K562 (cell line): ENCODE measurements around the gene CCDC28B. TPM values are rescaled to one million over a fixed set of nuclear protein-coding genes. Genes with fewer than 3 reads are reported as not detected.

ENCODE experiments used
- ATAC-seq: fragments of 200-7000 bp; cut with Tn5 transposase; 3 replicates; pipeline ENCODE4 v1.9.1; 2020; ENCODE audit warnings: moderate library complexity
- BruUV-seq: library from RNA; stranded (reverse); fragments of 400-500 nt; replicated peaks from 2 replicates; lab custom pipeline; 2021; lab: Mats Ljungman, UMichigan
- CTCF ChIA-PET: fragments of 300-600 bp; formaldehyde crosslinking; extraction: SDS; loops from one replicate; lab custom pipeline; 2021; ENCODE audit warnings: low intra/inter-chr PET ratio; lab: Yijun Ruan, JAX
- POLR2A ChIA-PET: fragments of 300-600, 350-650 bp; sonication (Branson Sonifier 250); formaldehyde crosslinking; extraction: SDS; loops from one replicate; lab custom pipeline; 2021; ENCODE audit warnings: antibody characterized with exemption, inconsistent platforms; lab: Yijun Ruan, JAX
- DNase-seq, 4 experiments: peaks; one replicate each; pipeline versions ENCODE4 v3.0.0 to v3.0.0-alpha.2; 2011 to 2018; ENCODE audit warnings: low spot score in 3 of 4, mixed read lengths in 3 of 4; ENCODE audit errors: extremely low read depth in 1 of 4
- FAIRE-seq: peaks from 2 replicates; lab custom pipeline; 2011; peaks lifted over from hg19 to GRCh38; lab: Jason Lieb, UNC
- H2AFZ ChIP-seq: 2 replicates; pipeline ENCODE4 v1.6.0; 2011; ENCODE audit warnings: low read depth, low read length, control low read depth, inconsistent platforms
- H3K27ac ChIP-seq: fragments of 200-600 bp; 3 replicates; pipeline ENCODE4 v1.8.0; 2011; ENCODE audit warnings: low read depth, mild to moderate bottlenecking, control low read depth, inconsistent platforms, low read length, moderate library complexity, mixed read lengths; ENCODE audit errors: extremely low read depth
- H3K27me3 ChIP-seq, 2 experiments: fragments of 300-600 bp in 1 of 2; 2 replicates in 1 of 2; 3 replicates in 1 of 2; pipeline versions ENCODE4 v1.6.0 to v1.8.0; 2011; ENCODE audit warnings: inconsistent platforms in 2 of 2, low read length in 2 of 2, mild to moderate bottlenecking in 1 of 2, mixed read lengths in 1 of 2, moderate library complexity in 1 of 2; ENCODE audit not compliant: control insufficient read depth in 2 of 2, insufficient read depth in 2 of 2
- H3K36me3 ChIP-seq: fragments of 300-600 bp; 3 replicates; pipeline ENCODE4 v1.8.0; 2011; ENCODE audit warnings: mild to moderate bottlenecking, low read length, inconsistent platforms; ENCODE audit not compliant: control insufficient read depth, insufficient read depth
- H3K4me1 ChIP-seq, 2 experiments: fragments of 200-600 bp in 1 of 2; replicated peaks in 1 of 2; 2 replicates in 1 of 2; 3 replicates in 1 of 2; pipeline versions ENCODE4 v1.5.1 to v1.8.0; 2011; ENCODE audit warnings: inconsistent platforms in 2 of 2, low read length in 2 of 2, mild to moderate bottlenecking in 1 of 2, mixed read lengths in 1 of 2, moderate library complexity in 1 of 2; ENCODE audit not compliant: control insufficient read depth in 2 of 2, insufficient read depth in 2 of 2
- H3K4me2 ChIP-seq: 2 replicates; pipeline ENCODE4 v1.6.1; 2011; ENCODE audit warnings: low read length, control low read depth, inconsistent platforms, mixed read lengths; ENCODE audit not compliant: insufficient read depth
- H3K4me3 ChIP-seq: fragments of 200-600 bp; sonication (generic), shearing (Covaris generic); 2 replicates; pipeline ENCODE4 v1.5.1; 2016; ENCODE audit warnings: control low read depth, inconsistent platforms
- H3K79me2 ChIP-seq: fragments of 200-600 bp; 3 replicates; pipeline ENCODE4 v1.8.0; 2011; ENCODE audit warnings: low read length, inconsistent platforms; ENCODE audit not compliant: control insufficient read depth, insufficient read depth
- H3K9ac ChIP-seq, 2 experiments: 2 replicates each; pipeline versions ENCODE4 v1.6.0 to v1.6.1; 2011; ENCODE audit warnings: low read depth in 2 of 2, low read length in 2 of 2, control low read depth in 1 of 2, inconsistent platforms in 1 of 2, mild to moderate bottlenecking in 1 of 2, mixed read lengths in 1 of 2; ENCODE audit not compliant: insufficient read depth in 1 of 2
- H3K9me1 ChIP-seq: one replicate; pipeline ENCODE4 v1.6.0; 2011; ENCODE audit warnings: inconsistent platforms, mild to moderate bottlenecking, low read length, moderate library complexity; ENCODE audit not compliant: control insufficient read depth, insufficient read depth
- H3K9me3 ChIP-seq: replicated peaks from 2 replicates; pipeline ENCODE4 v1.5.1; 2011; ENCODE audit warnings: low read depth, low read length, inconsistent platforms; ENCODE audit not compliant: control insufficient read depth, insufficient read depth
- H4K20me1 ChIP-seq: replicated peaks from 2 replicates; pipeline ENCODE4 v1.6.1; 2011; ENCODE audit warnings: low read length, inconsistent platforms, mixed read lengths; ENCODE audit not compliant: control insufficient read depth, insufficient read depth
- BHLHE40 ChIP-seq: IDR thresholded peaks from 2 replicates; pipeline ENCODE4 v1.6.1; 2011; ENCODE audit warnings: low read length, improper control_type of control experiment
- CBFB ChIP-seq: sonication (generic); formaldehyde crosslinking; IDR thresholded peaks from 2 replicates; pipeline ENCODE4 v1.4.0; 2020; ENCODE audit warnings: mild to moderate bottlenecking, missing genetic modification reagents
- CC2D1A ChIP-seq: fragments of 450-650 bp; IDR thresholded peaks from 2 replicates; pipeline ENCODE4 v1.6.1; 2017; ENCODE audit warnings: mild to moderate bottlenecking
- FOXJ2 ChIP-seq: fragments of 200-800 bp; sonication (Bioruptor generic); IDR thresholded peaks from 2 replicates; pipeline ENCODE4 v1.6.1; 2016; ENCODE audit warnings: missing genetic modification characterization, missing compliant biosample characterization
- PCBP1 ChIP-seq: fragments of 200-400 bp; formaldehyde crosslinking; IDR thresholded peaks from 2 replicates; pipeline ENCODE4 v1.6.1; 2018; ENCODE audit warnings: mild to moderate bottlenecking, low read depth, low read length; ENCODE audit not compliant: poor library complexity, severe bottlenecking
- POLR2AphosphoS5 ChIP-seq: IDR thresholded peaks from 2 replicates; pipeline ENCODE4 v1.6.1; 2011; ENCODE audit warnings: mild to moderate bottlenecking, low read depth, low read length, moderate library complexity; ENCODE audit not compliant: control insufficient read depth, insufficient read depth
- PYGO2 ChIP-seq: fragments of 450-650 bp; IDR thresholded peaks from 2 replicates; pipeline ENCODE4 v1.6.1; 2016; ENCODE audit warnings: mild to moderate bottlenecking, missing genetic modification characterization, moderate library complexity, missing compliant biosample characterization
- SMARCA4 ChIP-seq: fragments of 450-650 bp; IDR thresholded peaks from 2 replicates; pipeline ENCODE4 v1.6.1; 2016
- SRSF7 ChIP-seq: fragments of 200-400 bp; formaldehyde crosslinking; optimal IDR thresholded peaks from 2 replicates; pipeline ENCODE3; 2017; ENCODE audit warnings: mild to moderate bottlenecking, low read depth, low read length
- U2AF1 ChIP-seq: fragments of 200-400 bp; formaldehyde crosslinking; optimal IDR thresholded peaks from 2 replicates; pipeline ENCODE3; 2017; ENCODE audit warnings: mild to moderate bottlenecking, low read depth, low read length, moderate library complexity
- ZKSCAN1 ChIP-seq: fragments of 150-350 bp; IDR thresholded peaks from 2 replicates; pipeline ENCODE4 v1.6.1; 2016; ENCODE audit warnings: low read depth, low read length
- ZNF584 ChIP-seq: fragments of 200-800 bp; sonication (Bioruptor generic); IDR thresholded peaks from 2 replicates; pipeline ENCODE4 v1.6.1; 2016; ENCODE audit warnings: low read depth, mild to moderate bottlenecking, missing genetic modification characterization, missing compliant biosample characterization
- ZNF655 ChIP-seq: fragments of 250-450 bp; sonication (Bioruptor Pico); IDR thresholded peaks from 2 replicates; pipeline ENCODE4 v1.5.0; 2021
- WGBS: fragments of 100-300 bp; shearing (Covaris generic); methylation state at CpG from one replicate; pipeline ENCODE4 v1.1.6; 2016; ENCODE audit warnings: low coverage, mixed read lengths; ENCODE audit not compliant: insufficient coverage; ENCODE audit errors: missing lambda C conversion rate; 5-methylcytosine and 5-hydroxymethylcytosine counted together
- in situ Hi-C: fragments of 300-500 bp; cut with MboI; formaldehyde crosslinking; loops from 4 replicates; pipeline ENCODE4 v1.15.0; 2018; ENCODE audit warnings: inconsistent platforms, mixed read lengths
- intact Hi-C: fragments of 100-400 bp; cut with micrococcal nuclease; formaldehyde crosslinking; loops from 2 replicates; pipeline ENCODE4 v1.14.2; 2022
- polyA plus RNA-seq, 8 experiments: library from polyadenylated mRNA; depleted of rRNA in 4 of 8; stranded (reverse) in 5 of 8; unstranded in 3 of 8; fragments of >200 nt; fragmentation: Nextera tagmentation in 2 of 8; fragmentation: Illumina TruSeq in 1 of 8; extraction: Ambion mirVana in 2 of 8; extraction: Trizol in 1 of 8; gene quantifications; 2 replicates each; pipeline versions ENCODE4 v1.2.1 to v1.2.3, GENCODE V29; 2011 to 2014; ENCODE audit warnings: inconsistent platforms in 1 of 8, missing spikeins in 1 of 8
- total RNA-seq, 7 experiments: library from RNA; depleted of rRNA in 6 of 7; stranded (reverse); fragments of >200 nt in 6 of 7; fragmentation: Illumina TruSeq in 2 of 7; extraction: Trizol in 2 of 7; gene quantifications; 2 replicates each; pipeline versions ENCODE4 v1.2.1 to v1.2.3, GENCODE V29; 2011 to 2021; ENCODE audit warnings: low replicate concordance in 1 of 7

The CCDC28B gene
- total and polyA plus RNA-seq, 9 of the 15 experiments (the other 6 are each of a cell fraction or from before 2014, with no cell fraction given) = 5.7 to 54.5 (median 31.7) TPM

GRCh38 chr1:32246888-32247273, 46.5 kb downstream of the CCDC28B start, which contains the start of gene FAM167B:
Gene FAM167B, plus strand, starts transcription at chr1:32247222. Its CDS starts 200 bp downstream, at chr1:32247422.
- Histone ChIP-seq H3K9ac (peak within 1 kb of the TSS in 1 of 2 experiments; percentile 49; a peak in 2 of 4 replicates), H3K36me3 (no peaks in the 10 kb centered on the region), H2AFZ (peak within 1 kb of the TSS; percentile 99), H3K27me3 (no peaks in the 10 kb centered on the region), H3K79me2 (no peaks in the 10 kb centered on the region), H3K9me3 (no peaks in the 10 kb centered on the region)
- no peak for FAIRE-seq
- ATAC-seq = no peak
- no TSS peak for BruUV-seq
- in situ Hi-C loops = no loop called here
- DNase-seq = no peak
- WGBS = 60% methylated on average over 3 of the region's 3 CpGs
- no peak for TF ChIP-seq ZKSCAN1
- TF ChIP-seq CC2D1A = no peak
- TF ChIP-seq SMARCA4 = no peak
- no peak for TF ChIP-seq U2AF1
- no peak for TF ChIP-seq FOXJ2 (tag)
- TF ChIP-seq PCBP1 = no peak
- TF ChIP-seq BHLHE40 = no peak
- TF ChIP-seq CBFB (CRISPR knock-in tag) = no peak
- no peak for TF ChIP-seq ZNF655 (CRISPR knock-in tag)
- no peak for TF ChIP-seq SRSF7
- TF ChIP-seq PYGO2 (tag) = no peak
- no peak for TF ChIP-seq POLR2AphosphoS5
- TF ChIP-seq ZNF584 = no peak
- TF ChIP-seq, all 486 proteins: peak for 0
- POLR2A ChIA-PET = interaction anchor here (0.7 to 1.8 kb wide), 7 partner anchors 8 to 69 kb away, joined by 3 to 9 read pairs (median 3); no protein-coding TSS in a partner anchor
- H3K27ac ChIP-seq = no peak within 1 kb of the TSS
- no peak within 1 kb of the TSS for H3K4me3 ChIP-seq
- peaks cover 25 to 28% of the 10 kb centered on the region in 2 experiments; a peak in 4 of 5 replicates for H3K4me1 ChIP-seq
- H3K9me1 ChIP-seq = no peaks in the 10 kb centered on the region
- intact Hi-C loops = loop anchor here (5.0 kb wide), 1 partner anchor 40 kb away; the partner anchor contains the start of genes DCDC2B and IQCC
- CTCF ChIA-PET = interaction anchor here (0.7 to 1.1 kb wide), 2 partner anchors 31 to 430 kb away, joined by 3 to 4 read pairs; no protein-coding TSS in a partner anchor
- H3K4me2 ChIP-seq = peak within 1 kb of the TSS; percentile 54; the same call in 1 of the 2 replicates
- H4K20me1 ChIP-seq = no peaks in the 10 kb centered on the region
